Measurements from ENCODE around the gene TBX3.
"Not testable (repeated sequence)": the region's sequence is repeated elsewhere in the genome, so short reads cannot be mapped to it uniquely, and the experiment has no call there.

Gene TBX3

GRCh38 chr12:114684098-114684869 is at the start of gene TBX3:
Gene TBX3 (minus strand): TSS chr12:114684175. CDS start chr12:114683200, 975 bp downstream.
- DNase-seq: peak; percentile 81

GRCh38 chr12:114732426-114733030 is 48.6 kb upstream of the TBX3 start:
- no peak for DNase-seq

GRCh38 chr12:114729731-114730130 is 45.8 kb upstream of the TBX3 start:
- no peak for DNase-seq

GRCh38 chr12:114726092-114726710 is 42.2 kb upstream of the TBX3 start:
- no peak for DNase-seq

GRCh38 chr12:114722176-114722575 is 38.2 kb upstream of the TBX3 start:
- DNase-seq: not testable (repeated sequence)

GRCh38 chr12:114721266-114721665 is 37.3 kb upstream of the TBX3 start:
- no peak for DNase-seq

GRCh38 chr12:114713466-114714215 is 29.7 kb upstream of the TBX3 start:
- no peak for DNase-seq

GRCh38 chr12:114711689-114712152 is 27.7 kb upstream of the TBX3 start:
- DNase-seq: no peak

- DNase-seq: no peak
Measured at GRCh38 chr12:114710151-114710550, 26.2 kb upstream of the TBX3 start.

- no peak for DNase-seq
Measured at GRCh38 chr12:114709112-114709511, 25.1 kb upstream of the TBX3 start.

- not testable (repeated sequence) for DNase-seq
Measured at GRCh38 chr12:114708598-114708997, 24.6 kb upstream of the TBX3 start.

GRCh38 chr12:114704096-114704495 is 20.1 kb upstream of the TBX3 start:
- DNase-seq: no peak

GRCh38 chr12:114703060-114703493 is 19.1 kb upstream of the TBX3 start:
- no peak for DNase-seq

GRCh38 chr12:114702462-114702861 is 18.5 kb upstream of the TBX3 start:
- DNase-seq: no peak

- no peak for DNase-seq
Measured at GRCh38 chr12:114701553-114701952, 17.6 kb upstream of the TBX3 start.

- DNase-seq: no peak
Measured at GRCh38 chr12:114701104-114701414, 17.1 kb upstream of the TBX3 start.

- DNase-seq: no peak
Measured at GRCh38 chr12:114700392-114701103, 16.6 kb upstream of the TBX3 start.

GRCh38 chr12:114698566-114699163 is 14.7 kb upstream of the TBX3 start:
- no peak for DNase-seq

- no peak for DNase-seq
Measured at GRCh38 chr12:114697741-114698565, 14.0 kb upstream of the TBX3 start.

- DNase-seq: no peak
Measured at GRCh38 chr12:114697243-114697716, 13.3 kb upstream of the TBX3 start.
